K562 (cell line): ENCODE results near the gene BNC2. TPM values are rescaled to one million over a fixed set of nuclear protein-coding genes. Genes with fewer than 3 reads are reported as not detected.

Source experiments
- ATAC-seq: fragments of 200-7000 bp; cut with Tn5 transposase; 3 replicates; pipeline ENCODE4 v1.9.1; 2020; ENCODE audit warnings: moderate library complexity
- BruUV-seq: library from RNA; stranded (reverse); fragments of 400-500 nt; replicated peaks from 2 replicates; lab custom pipeline; 2021; lab: Mats Ljungman, UMichigan
- CTCF ChIA-PET: fragments of 300-600 bp; formaldehyde crosslinking; extraction: SDS; loops from one replicate; lab custom pipeline; 2021; ENCODE audit warnings: low intra/inter-chr PET ratio; lab: Yijun Ruan, JAX
- POLR2A ChIA-PET: fragments of 300-600, 350-650 bp; sonication (Branson Sonifier 250); formaldehyde crosslinking; extraction: SDS; loops from one replicate; lab custom pipeline; 2021; ENCODE audit warnings: antibody characterized with exemption, inconsistent platforms; lab: Yijun Ruan, JAX
- DNase-seq, 4 experiments: peaks; one replicate each; pipeline versions ENCODE4 v3.0.0 to v3.0.0-alpha.2; 2011 to 2018; ENCODE audit warnings: low spot score in 3 of 4, mixed read lengths in 3 of 4; ENCODE audit errors: extremely low read depth in 1 of 4
- FAIRE-seq: peaks from 2 replicates; lab custom pipeline; 2011; peaks lifted over from hg19 to GRCh38; lab: Jason Lieb, UNC
- H2AFZ ChIP-seq: 2 replicates; pipeline ENCODE4 v1.6.0; 2011; ENCODE audit warnings: low read depth, low read length, control low read depth, inconsistent platforms
- H3K27ac ChIP-seq: fragments of 200-600 bp; 3 replicates; pipeline ENCODE4 v1.8.0; 2011; ENCODE audit warnings: low read depth, mild to moderate bottlenecking, control low read depth, inconsistent platforms, low read length, moderate library complexity, mixed read lengths; ENCODE audit errors: extremely low read depth
- H3K27me3 ChIP-seq, 2 experiments: fragments of 300-600 bp in 1 of 2; 2 replicates in 1 of 2; 3 replicates in 1 of 2; pipeline versions ENCODE4 v1.6.0 to v1.8.0; 2011; ENCODE audit warnings: inconsistent platforms in 2 of 2, low read length in 2 of 2, mild to moderate bottlenecking in 1 of 2, mixed read lengths in 1 of 2, moderate library complexity in 1 of 2; ENCODE audit not compliant: control insufficient read depth in 2 of 2, insufficient read depth in 2 of 2
- H3K36me3 ChIP-seq: fragments of 300-600 bp; 3 replicates; pipeline ENCODE4 v1.8.0; 2011; ENCODE audit warnings: mild to moderate bottlenecking, low read length, inconsistent platforms; ENCODE audit not compliant: control insufficient read depth, insufficient read depth
- H3K4me1 ChIP-seq, 2 experiments: fragments of 200-600 bp in 1 of 2; replicated peaks in 1 of 2; 2 replicates in 1 of 2; 3 replicates in 1 of 2; pipeline versions ENCODE4 v1.5.1 to v1.8.0; 2011; ENCODE audit warnings: inconsistent platforms in 2 of 2, low read length in 2 of 2, mild to moderate bottlenecking in 1 of 2, mixed read lengths in 1 of 2, moderate library complexity in 1 of 2; ENCODE audit not compliant: control insufficient read depth in 2 of 2, insufficient read depth in 2 of 2
- H3K4me2 ChIP-seq: 2 replicates; pipeline ENCODE4 v1.6.1; 2011; ENCODE audit warnings: low read length, control low read depth, inconsistent platforms, mixed read lengths; ENCODE audit not compliant: insufficient read depth
- H3K4me3 ChIP-seq: fragments of 200-600 bp; sonication (generic), shearing (Covaris generic); 2 replicates; pipeline ENCODE4 v1.5.1; 2016; ENCODE audit warnings: control low read depth, inconsistent platforms
- H3K79me2 ChIP-seq: fragments of 200-600 bp; 3 replicates; pipeline ENCODE4 v1.8.0; 2011; ENCODE audit warnings: low read length, inconsistent platforms; ENCODE audit not compliant: control insufficient read depth, insufficient read depth
- H3K9ac ChIP-seq, 2 experiments: 2 replicates each; pipeline versions ENCODE4 v1.6.0 to v1.6.1; 2011; ENCODE audit warnings: low read depth in 2 of 2, low read length in 2 of 2, control low read depth in 1 of 2, inconsistent platforms in 1 of 2, mild to moderate bottlenecking in 1 of 2, mixed read lengths in 1 of 2; ENCODE audit not compliant: insufficient read depth in 1 of 2
- H3K9me1 ChIP-seq: one replicate; pipeline ENCODE4 v1.6.0; 2011; ENCODE audit warnings: inconsistent platforms, mild to moderate bottlenecking, low read length, moderate library complexity; ENCODE audit not compliant: control insufficient read depth, insufficient read depth
- H3K9me3 ChIP-seq: replicated peaks from 2 replicates; pipeline ENCODE4 v1.5.1; 2011; ENCODE audit warnings: low read depth, low read length, inconsistent platforms; ENCODE audit not compliant: control insufficient read depth, insufficient read depth
- H4K20me1 ChIP-seq: replicated peaks from 2 replicates; pipeline ENCODE4 v1.6.1; 2011; ENCODE audit warnings: low read length, inconsistent platforms, mixed read lengths; ENCODE audit not compliant: control insufficient read depth, insufficient read depth
- CREM ChIP-seq: IDR thresholded peaks from 2 replicates; pipeline ENCODE4 v1.6.1; 2014; ENCODE audit warnings: antibody characterized with exemption, low read depth
- E4F1 ChIP-seq: fragments of 250-450 bp; sonication (Bioruptor Pico); IDR thresholded peaks from 2 replicates; pipeline ENCODE4 v1.5.0; 2021; ENCODE audit warnings: mild to moderate bottlenecking, borderline replicate concordance
- GATAD2A ChIP-seq: fragments of 450-650 bp; IDR thresholded peaks from 2 replicates; pipeline ENCODE4 v1.6.1; 2017
- GTF2F1 ChIP-seq: IDR thresholded peaks from 2 replicates; pipeline ENCODE4 v1.6.1; 2011; ENCODE audit warnings: low read depth, low read length, improper control_type of control experiment
- PRDM10 ChIP-seq: fragments of 450-650 bp; IDR thresholded peaks from 2 replicates; pipeline ENCODE4 v1.6.1; 2018; ENCODE audit not compliant: partially characterized antibody
- RBM34 ChIP-seq: fragments of 200-400 bp; formaldehyde crosslinking; IDR thresholded peaks from 2 replicates; pipeline ENCODE4 v1.6.1; 2018; ENCODE audit warnings: low read length, borderline replicate concordance; ENCODE audit not compliant: insufficient read depth
- SREBF2 ChIP-seq: sonication (generic); formaldehyde crosslinking; IDR thresholded peaks from 2 replicates; pipeline ENCODE4 v1.4.0; 2020; ENCODE audit warnings: mild to moderate bottlenecking, missing genetic modification reagents
- SRSF9 ChIP-seq: fragments of 200-400 bp; formaldehyde crosslinking; IDR thresholded peaks from 2 replicates; pipeline ENCODE4 v1.6.1; 2017; ENCODE audit warnings: low read depth, low read length, borderline replicate concordance
- TCFL5 ChIP-seq: fragments of 250-450 bp; sonication (Bioruptor Pico); conservative IDR thresholded peaks from 2 replicates; pipeline ENCODE4 v1.6.1; 2021; ENCODE audit warnings: mild to moderate bottlenecking, moderate library complexity, matching md5 sums
- U2AF2 ChIP-seq: fragments of 200-400 bp; formaldehyde crosslinking; optimal IDR thresholded peaks from 2 replicates; pipeline ENCODE3; 2017; ENCODE audit warnings: low read depth, mild to moderate bottlenecking, low read length
- ZBTB5 ChIP-seq: fragments of 450-650 bp; IDR thresholded peaks from 2 replicates; pipeline ENCODE4 v1.6.1; 2017; ENCODE audit warnings: antibody characterized with exemption
- ZNF583 ChIP-seq: fragments of 250-450 bp; sonication (Bioruptor Pico); IDR thresholded peaks from 2 replicates; pipeline ENCODE4 v1.4.0; 2020
- WGBS: fragments of 100-300 bp; shearing (Covaris generic); methylation state at CpG from one replicate; pipeline ENCODE4 v1.1.6; 2016; ENCODE audit warnings: low coverage, mixed read lengths; ENCODE audit not compliant: insufficient coverage; ENCODE audit errors: missing lambda C conversion rate; 5-methylcytosine and 5-hydroxymethylcytosine counted together
- in situ Hi-C: fragments of 300-500 bp; cut with MboI; formaldehyde crosslinking; loops from 4 replicates; pipeline ENCODE4 v1.15.0; 2018; ENCODE audit warnings: inconsistent platforms, mixed read lengths
- intact Hi-C: fragments of 100-400 bp; cut with micrococcal nuclease; formaldehyde crosslinking; loops from 2 replicates; pipeline ENCODE4 v1.14.2; 2022
- polyA plus RNA-seq, 8 experiments: library from polyadenylated mRNA; depleted of rRNA in 4 of 8; stranded (reverse) in 5 of 8; unstranded in 3 of 8; fragments of >200 nt; fragmentation: Nextera tagmentation in 2 of 8; fragmentation: Illumina TruSeq in 1 of 8; extraction: Ambion mirVana in 2 of 8; extraction: Trizol in 1 of 8; gene quantifications; 2 replicates each; pipeline versions ENCODE4 v1.2.1 to v1.2.3, GENCODE V29; 2011 to 2014; ENCODE audit warnings: inconsistent platforms in 1 of 8, missing spikeins in 1 of 8
- total RNA-seq, 7 experiments: library from RNA; depleted of rRNA in 6 of 7; stranded (reverse); fragments of >200 nt in 6 of 7; fragmentation: Illumina TruSeq in 2 of 7; extraction: Trizol in 2 of 7; gene quantifications; 2 replicates each; pipeline versions ENCODE4 v1.2.1 to v1.2.3, GENCODE V29; 2011 to 2021; ENCODE audit warnings: low replicate concordance in 1 of 7

BNC2 gene
- total and polyA plus RNA-seq, 9 of the 15 experiments (the other 6 are each of a cell fraction or from before 2014, with no cell fraction given): not detected

DNA sequence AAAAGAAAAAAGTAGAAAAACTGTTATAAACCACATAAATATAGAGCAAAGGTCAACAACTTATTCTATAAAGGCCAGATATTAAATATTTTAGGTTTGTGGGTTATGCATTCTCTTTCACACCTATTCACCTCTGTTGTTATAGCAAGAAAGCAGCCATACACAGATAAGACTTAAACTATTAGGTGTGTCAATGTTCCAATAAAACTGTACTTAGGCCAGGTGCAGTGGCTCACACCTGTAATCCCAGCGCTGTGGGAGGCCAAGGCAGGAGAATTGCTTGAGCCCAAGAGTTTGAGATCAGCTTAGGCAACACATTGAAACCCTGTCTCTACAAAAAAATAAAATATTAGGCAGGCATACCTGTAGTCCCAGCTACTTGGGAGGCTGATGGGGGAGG lies 314.7 kb downstream of the BNC2 start (continued):
- no peak for TF ChIP-seq GTF2F1
- TF ChIP-seq CREM: no peak
- TF ChIP-seq TCFL5 (CRISPR knock-in tag): no peak

GRCh38 chr9:16553869-16554540 lies 316.5 kb downstream of the BNC2 start:
- intact Hi-C loops (no loop called here), in situ Hi-C loops (no loop called here)
- Histone ChIP-seq H3K4me3 (no peak overlapping the region), H3K4me2 (no peak overlapping the region), H3K4me1 (no peaks in the 10 kb centered on the region), H3K9me3 (no peaks in the 10 kb centered on the region), H2AFZ (no peak overlapping the region), H3K9ac (no peak overlapping the region), H3K79me2 (no peaks in the 10 kb centered on the region), H3K9me1 (no peaks in the 10 kb centered on the region), H3K36me3 (no peaks in the 10 kb centered on the region), H4K20me1 (no peaks in the 10 kb centered on the region), H3K27me3 (no peaks in the 10 kb centered on the region), H3K27ac (no peak overlapping the region)
- ATAC-seq (no peak), DNase-seq (no peak), FAIRE-seq (no peak)
- BruUV-seq: no TSS peak
- ChIA-PET POLR2A (no interaction called here), CTCF (no interaction called here)
- 2% methylated on average over 4 of the region's 7 CpGs for WGBS
- TF ChIP-seq SRSF9 (no peak), U2AF2 (no peak), SREBF2 (CRISPR knock-in tag) (no peak), E4F1 (CRISPR knock-in tag) (no peak), PRDM10 (no peak), ZNF583 (CRISPR knock-in tag) (no peak), GATAD2A (no peak), ZBTB5 (no peak), RBM34 (no peak)
